ENCODE data around the gene SLC22A16. TPM values are rescaled to one million over a fixed set of nuclear protein-coding genes. Genes with fewer than 3 reads are reported as not detected.
"Not testable (repeated sequence)": the region's sequence is repeated elsewhere in the genome, so short reads cannot be mapped to it uniquely, and the experiment has no call there.

Gene SLC22A16
- total RNA-seq, 2 experiments from 2014 or later = not detected

- POLR2A ChIA-PET = no interaction called here
- no peaks in the 10 kb centered on the region for H3K36me3 ChIP-seq (ENCODE audit: insufficient read depth, low read length)
- no peak for ATAC-seq (ENCODE audit: poor library complexity)
These were observed 17.3 kb downstream of the SLC22A16 start for GRCh38 chr6:110459137-110459536.

GRCh38 chr6:110458476-110458875, 17.9 kb downstream of the SLC22A16 start:
- DNase-seq (no peak), ATAC-seq (ENCODE audit: poor library complexity) (no peak)
- no peaks in the 10 kb centered on the region for H3K36me3 ChIP-seq (ENCODE audit: insufficient read depth, low read length)
- Mint-ChIP-seq H3K4me3 (no peak overlapping the region), H3K36me3 (ENCODE audit: low read depth) (peaks cover 4% of the 10 kb centered on the region), H3K27ac (no peak overlapping the region), H3K27me3 (peaks cover 23% of the 10 kb centered on the region), H3K4me1 (ENCODE audit: low read depth) (no peaks in the 10 kb centered on the region), H3K9me3 (peaks cover 6% of the 10 kb centered on the region)
- ChIA-PET CTCF (no interaction called here), POLR2A (no interaction called here)
- intact Hi-C loops (cut with DNase I, micrococcal nuclease) = no loop called here
- peaks cover 15 to 17% of the 10 kb centered on the region in 2 experiments for H3K9me3 ChIP-seq (ENCODE audit: control insufficient read depth in 1 of 2, insufficient read depth in 1 of 2, low read length in 2 of 2)
- peaks cover 6% of the 10 kb centered on the region in 2 experiments for H3K27me3 ChIP-seq (ENCODE audit: control insufficient read depth in 1 of 2, insufficient read depth in 2 of 2, low read length in 2 of 2)
- no peaks in the 10 kb centered on the region for H3K4me1 ChIP-seq (ENCODE audit: insufficient read depth, low read length)
- no peak overlapping the region for H3K27ac ChIP-seq (ENCODE audit: low read depth in 1 of 2, low read length in 2 of 2)
- TF ChIP-seq CTCF (IDR thresholded peaks at IDR 0.05) = no peak
- no peak overlapping the region for H3K4me3 ChIP-seq (ENCODE audit: low read length)

More at GRCh38 chr6:110459137-110459536, 17.3 kb downstream of the SLC22A16 start:
- H3K9me3 ChIP-seq (ENCODE audit: control insufficient read depth in 1 of 2, insufficient read depth in 1 of 2, low read length in 2 of 2) = peaks cover 15 to 17% of the 10 kb centered on the region in 2 experiments
- no peaks in the 10 kb centered on the region for H3K4me1 ChIP-seq (ENCODE audit: insufficient read depth, low read length)
- H3K4me3 Mint-ChIP-seq = no peak overlapping the region
- no peak for DNase-seq
- no peak for TF ChIP-seq CTCF (IDR thresholded peaks at IDR 0.05)
- CTCF ChIA-PET = no interaction called here
- H3K4me1 Mint-ChIP-seq (ENCODE audit: low read depth) = no peaks in the 10 kb centered on the region
- intact Hi-C loops (cut with DNase I, micrococcal nuclease) = no loop called here
- H3K36me3 Mint-ChIP-seq (ENCODE audit: low read depth) = peaks cover 4% of the 10 kb centered on the region
- no peak overlapping the region for H3K27ac Mint-ChIP-seq
- H3K4me3 ChIP-seq (ENCODE audit: low read length) = no peak overlapping the region
- H3K27me3 ChIP-seq (ENCODE audit: control insufficient read depth in 1 of 2, insufficient read depth in 2 of 2, low read length in 2 of 2) = peaks cover 6% of the 10 kb centered on the region in 2 experiments
- peaks cover 11% of the 10 kb centered on the region for H3K9me3 Mint-ChIP-seq
- H3K27me3 Mint-ChIP-seq = peaks cover 23% of the 10 kb centered on the region
- H3K27ac ChIP-seq (ENCODE audit: low read depth in 1 of 2, low read length in 2 of 2) = no peak overlapping the region

- H3K4me3 Mint-ChIP-seq; CTCF ChIA-PET; H3K27me3 ChIP-seq (ENCODE audit: control insufficient read depth in 1 of 2, insufficient read depth in 2 of 2, low read length in 2 of 2); intact Hi-C loops (cut with DNase I, micrococcal nuclease); H3K27ac ChIP-seq (ENCODE audit: low read depth in 1 of 2, low read length in 2 of 2); H3K4me1 ChIP-seq (ENCODE audit: insufficient read depth, low read length); ATAC-seq (ENCODE audit: poor library complexity); H3K36me3 ChIP-seq (ENCODE audit: insufficient read depth, low read length); H3K36me3 Mint-ChIP-seq (ENCODE audit: low read depth); DNase-seq; H3K27ac Mint-ChIP-seq; H3K9me3 Mint-ChIP-seq; H3K4me3 ChIP-seq (ENCODE audit: low read length); H3K4me1 Mint-ChIP-seq (ENCODE audit: low read depth): not testable (repeated sequence)
- POLR2A ChIA-PET = interaction anchor here (0.6 kb wide), 1 partner anchor 10 kb away, joined by 3 read pairs; no protein-coding TSS in a partner anchor
- H3K27me3 Mint-ChIP-seq = peaks cover 23% of the 10 kb centered on the region
- H3K9me3 ChIP-seq (ENCODE audit: control insufficient read depth in 1 of 2, insufficient read depth in 1 of 2, low read length in 2 of 2) = peaks cover 11 to 15% of the 10 kb centered on the region in 2 experiments
These were observed 18.7 kb downstream of the SLC22A16 start for GRCh38 chr6:110457567-110458175.

GRCh38 chr6:110456694-110457093, 19.7 kb downstream of the SLC22A16 start:
- Histone ChIP-seq H3K9me3 (ENCODE audit: control insufficient read depth in 1 of 2, insufficient read depth in 1 of 2, low read length in 2 of 2) (peaks cover 8 to 15% of the 10 kb centered on the region in 2 experiments), H3K4me3 (ENCODE audit: low read length) (no peak overlapping the region), H3K4me1 (ENCODE audit: insufficient read depth, low read length) (no peaks in the 10 kb centered on the region), H3K27me3 (ENCODE audit: control insufficient read depth in 1 of 2, insufficient read depth in 2 of 2, low read length in 2 of 2) (peaks cover 6% of the 10 kb centered on the region in 2 experiments), H3K36me3 (ENCODE audit: insufficient read depth, low read length) (no peaks in the 10 kb centered on the region), H3K27ac (ENCODE audit: low read depth in 1 of 2, low read length in 2 of 2) (no peak overlapping the region)
- peaks cover 25% of the 10 kb centered on the region for H3K27me3 Mint-ChIP-seq
- no peaks in the 10 kb centered on the region for H3K4me1 Mint-ChIP-seq (ENCODE audit: low read depth)
- no peak overlapping the region for H3K27ac Mint-ChIP-seq
- ATAC-seq (ENCODE audit: poor library complexity) (no peak), DNase-seq (no peak)
- no peak for TF ChIP-seq CTCF (IDR thresholded peaks at IDR 0.05)
- H3K36me3 Mint-ChIP-seq (ENCODE audit: low read depth) = no peaks in the 10 kb centered on the region
- no peak overlapping the region for H3K4me3 Mint-ChIP-seq
- intact Hi-C loops (cut with DNase I, micrococcal nuclease) = no loop called here
- POLR2A ChIA-PET = interaction anchor here (0.6 kb wide), 1 partner anchor 190 kb away, joined by 3 read pairs; no protein-coding TSS in a partner anchor
- CTCF ChIA-PET = no interaction called here
- peaks cover 1% of the 10 kb centered on the region for H3K9me3 Mint-ChIP-seq
